ENCODE results near the gene GPR84. TPM values are rescaled to one million over a fixed set of nuclear protein-coding genes. Genes with fewer than 3 reads are reported as not detected.

The GPR84 gene
- total and polyA plus RNA-seq, 10 of the 15 experiments (the other 5 are each of a cell fraction or from before 2014, with no cell fraction given) = 0.37 to 4.7 (median 2.6) TPM

DNA sequence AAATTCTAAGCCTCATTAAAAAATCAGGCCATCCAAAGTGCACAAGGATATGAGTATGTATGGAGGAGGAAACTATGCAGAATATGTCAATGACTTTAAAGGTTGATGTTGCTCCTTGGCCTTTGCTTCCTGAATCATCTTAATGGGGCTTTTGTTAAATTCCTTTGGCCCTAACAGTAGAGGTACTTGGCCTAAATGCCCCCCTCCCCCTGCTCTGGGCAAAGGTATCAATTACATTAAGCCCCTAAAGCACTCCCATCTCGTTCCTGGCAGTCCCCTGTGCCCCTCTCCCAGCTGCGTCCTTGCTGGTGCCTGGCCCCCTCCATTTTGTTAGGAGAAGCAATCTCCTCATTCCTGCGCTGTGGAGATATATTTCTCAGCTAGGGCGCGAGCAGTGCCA is 34.5 kb downstream of the GPR84 start (continued):
- TF ChIP-seq, protein P1, sequence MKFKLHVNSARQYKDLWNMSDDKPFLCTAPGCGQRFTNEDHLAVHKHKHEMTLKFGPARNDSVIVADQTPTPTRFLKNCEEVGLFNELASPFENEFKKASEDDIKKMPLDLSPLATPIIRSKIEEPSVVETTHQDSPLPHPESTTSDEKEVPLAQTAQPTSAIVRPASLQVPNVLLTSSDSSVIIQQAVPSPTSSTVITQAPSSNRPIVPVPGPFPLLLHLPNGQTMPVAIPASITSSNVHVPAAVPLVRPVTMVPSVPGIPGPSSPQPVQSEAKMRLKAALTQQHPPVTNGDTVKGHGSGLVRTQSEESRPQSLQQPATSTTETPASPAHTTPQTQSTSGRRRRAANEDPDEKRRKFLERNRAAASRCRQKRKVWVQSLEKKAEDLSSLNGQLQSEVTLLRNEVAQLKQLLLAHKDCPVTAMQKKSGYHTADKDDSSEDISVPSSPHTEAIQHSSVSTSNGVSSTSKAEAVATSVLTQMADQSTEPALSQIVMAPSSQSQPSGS (IDR thresholded peaks at IDR 0.05; ENCODE audit: low read length) = no peak

DNA sequence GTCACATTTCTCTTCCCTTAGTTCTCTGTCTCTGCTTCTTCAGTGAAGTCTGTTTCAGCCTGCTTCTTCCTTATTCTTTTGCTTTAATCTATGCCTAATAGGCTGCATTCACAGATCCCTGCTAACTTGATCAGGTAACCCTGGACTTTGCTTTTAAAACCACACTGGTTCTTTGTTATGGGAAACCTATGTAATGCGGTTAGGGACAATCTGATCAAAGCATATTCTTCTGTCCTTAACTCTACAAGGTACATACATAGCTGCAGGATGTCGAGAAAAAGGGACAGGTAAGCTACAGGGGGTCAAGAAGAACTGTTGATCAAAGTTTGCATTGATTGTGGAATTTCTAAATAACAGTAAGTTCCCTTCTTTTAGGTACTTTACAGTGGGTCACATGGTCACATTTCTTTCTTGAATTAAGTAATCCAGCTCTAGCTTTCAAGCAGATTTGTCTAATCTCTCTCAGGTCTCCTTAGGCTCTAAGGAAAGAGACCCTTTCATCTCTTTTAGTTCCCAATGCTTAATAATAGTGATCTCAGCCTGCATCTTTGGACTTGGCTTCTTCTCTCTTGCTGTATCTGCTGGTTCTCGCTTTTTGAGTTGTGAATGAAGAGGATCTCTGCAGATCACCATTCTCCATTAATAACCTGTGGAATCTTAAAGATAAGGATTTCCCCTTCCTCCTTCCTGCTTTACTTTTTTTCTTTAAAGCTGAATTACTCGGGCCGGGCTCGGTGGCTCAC is 35.5 kb downstream of the GPR84 start:
- BruUV-seq (replicated peaks) = no TSS peak
- H3K27ac ChIP-seq (ENCODE audit: control insufficient read depth, insufficient read depth) = peak overlapping the region; percentile 6; the same call in 1 of the 2 replicates
- FAIRE-seq (no peak), ATAC-seq (no peak), DNase-seq (ENCODE audit: low read depth, low spot score) (no peak)
- no peak overlapping the region for H3K4me3 ChIP-seq
- 91% methylated on average over 6 of the region's 6 CpGs for WGBS (ENCODE audit: insufficient coverage, insufficient replicate concordance, low lambda C conversion rate, missing lambda C conversion rate)
- H3K4me1 ChIP-seq (ENCODE audit: control insufficient read depth, insufficient read depth, low read length) = no peaks in the 10 kb centered on the region; the same call in 1 of the 2 replicates
- intact Hi-C loops (cut with micrococcal nuclease; ENCODE audit: unreplicated experiment) = no loop called here
- no peaks in the 10 kb centered on the region for H3K9me3 ChIP-seq (replicated peaks; ENCODE audit: control insufficient read depth, insufficient read depth, low read length)
- no peak overlapping the region for H3K9ac ChIP-seq (ENCODE audit: control insufficient read depth, insufficient read depth, low read length)
- no peaks in the 10 kb centered on the region for H3K27me3 ChIP-seq (replicated peaks in 1 of 2; ENCODE audit: control insufficient read depth in 2 of 2, insufficient read depth in 2 of 2, low read length in 1 of 2)
- in situ Hi-C loops (cut with MboI) = no loop called here
- no peak overlapping the region for H3K4me2 ChIP-seq (ENCODE audit: control insufficient read depth, insufficient read depth)
- H4K20me1 ChIP-seq (ENCODE audit: control insufficient read depth, insufficient read depth) = no peaks in the 10 kb centered on the region
- peaks cover 24% of the 10 kb centered on the region for H3K79me2 ChIP-seq (ENCODE audit: control insufficient read depth, insufficient read depth, low read length)
- H3K36me3 ChIP-seq (ENCODE audit: control insufficient read depth in 2 of 2, insufficient read depth in 2 of 2, low read length in 1 of 2) = peaks cover 0 to 5% of the 10 kb centered on the region in 2 experiments; a peak in 1 of 4 replicates
- ChIA-PET SMC1A (ENCODE audit: uncharacterized antibody, unreplicated experiment) (interaction anchor here (0.8 to 1.6 kb wide), 2 partner anchors 9 to 32 kb away, joined by 3 to 5 read pairs; no protein-coding TSS in a partner anchor), POLR2A (interaction anchor here (0.5 to 1.5 kb wide), 4 partner anchors 13 to 152 kb away, joined by 3 to 4 read pairs (median 3); no protein-coding TSS in a partner anchor), CTCF (interaction anchor here (0.7 to 5.1 kb wide), 8 partner anchors 7 to 106 kb away, joined by 3 to 80 read pairs (median 4); no protein-coding TSS in a partner anchor), RAD21 (ENCODE audit: unreplicated experiment) (interaction anchor here (0.8 to 1.1 kb wide), 2 partner anchors 30 to 40 kb away, joined by 4 to 5 read pairs; no protein-coding TSS in a partner anchor)
- no peak overlapping the region for H2AFZ ChIP-seq (ENCODE audit: control insufficient read depth, low read depth, low read length)
- TF ChIP-seq, protein P2, sequence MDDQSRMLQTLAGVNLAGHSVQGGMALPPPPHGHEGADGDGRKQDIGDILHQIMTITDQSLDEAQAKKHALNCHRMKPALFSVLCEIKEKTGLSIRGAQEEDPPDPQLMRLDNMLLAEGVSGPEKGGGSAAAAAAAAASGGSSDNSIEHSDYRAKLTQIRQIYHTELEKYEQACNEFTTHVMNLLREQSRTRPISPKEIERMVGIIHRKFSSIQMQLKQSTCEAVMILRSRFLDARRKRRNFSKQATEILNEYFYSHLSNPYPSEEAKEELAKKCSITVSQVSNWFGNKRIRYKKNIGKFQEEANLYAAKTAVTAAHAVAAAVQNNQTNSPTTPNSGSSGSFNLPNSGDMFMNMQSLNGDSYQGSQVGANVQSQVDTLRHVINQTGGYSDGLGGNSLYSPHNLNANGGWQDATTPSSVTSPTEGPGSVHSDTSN (IDR thresholded peaks at IDR 0.05; ENCODE audit: insufficient replicate concordance, low read depth, low read length) = no peak
- no peak for TF ChIP-seq RAD21 (IDR thresholded peaks at IDR 0.05; ENCODE audit: insufficient read depth, low read depth, low read length)
- TF ChIP-seq BRCA1 (IDR thresholded peaks at IDR 0.05; ENCODE audit: low read depth, low read length) = no peak
- no peak for TF ChIP-seq CREM (IDR thresholded peaks at IDR 0.05; ENCODE audit: low read depth)

Data from GM12878 (cell line).